HepG2 (cell line): ENCODE data around the gene ESPN. TPM values are rescaled to one million over a fixed set of nuclear protein-coding genes. Genes with fewer than 3 reads are reported as not detected.
A peak's percentile ranks its signal among the peaks of the same experiment; 100 is the strongest.

Experiments used
- ATAC-seq: fragments of 200-7000 bp; cut with Tn5 transposase; 3 replicates; pipeline ENCODE4 v1.9.1; 2020; ENCODE audit warnings: mild to moderate bottlenecking, moderate library complexity
- BruUV-seq: library from RNA; stranded (reverse); fragments of 400-500 nt; replicated peaks from 2 replicates; lab custom pipeline; 2021; lab: Mats Ljungman, UMichigan
- CTCF ChIA-PET: fragments of 300-600 bp; formaldehyde crosslinking; extraction: SDS; loops from one replicate; lab custom pipeline; 2021; ENCODE audit warnings: low total read pairs, inconsistent platforms, low intra/inter-chr PET ratio; lab: Yijun Ruan, JAX
- POLR2A ChIA-PET: fragments of 350-600 bp; sonication (Branson Sonifier 250); formaldehyde crosslinking; loops from one replicate; lab custom pipeline; 2020; ENCODE audit warnings: antibody characterized with exemption, inconsistent platforms; lab: Yijun Ruan, JAX
- DNase-seq: peaks from one replicate; pipeline ENCODE4 v3.0.0-alpha.2; 2015; ENCODE audit warnings: low spot score
- FAIRE-seq: peaks from 3 replicates; lab custom pipeline; 2011; peaks lifted over from hg19 to GRCh38; lab: Jason Lieb, UNC
- H2AFZ ChIP-seq: one replicate; pipeline ENCODE4 v1.6.1; 2011; ENCODE audit warnings: low read length, inconsistent platforms
- H3K27ac ChIP-seq: fragments of 300-600 bp; 3 replicates; pipeline ENCODE4 v1.8.0; 2011; ENCODE audit warnings: mixed run types, mild to moderate bottlenecking, mixed read lengths, low read length, inconsistent platforms; ENCODE audit not compliant: insufficient read depth; ENCODE audit errors: extremely low read length
- H3K27me3 ChIP-seq, 2 experiments: fragments of 200-600 bp in 1 of 2; 2 replicates in 1 of 2; 3 replicates in 1 of 2; pipeline versions ENCODE4 v1.6.0 to v1.8.0; 2011; ENCODE audit warnings: low read length in 2 of 2, mild to moderate bottlenecking in 2 of 2, moderate library complexity in 2 of 2, inconsistent platforms in 1 of 2; ENCODE audit not compliant: insufficient read depth in 2 of 2, control insufficient read depth in 1 of 2
- H3K36me3 ChIP-seq, 2 experiments: fragments of 200-600 bp in 1 of 2; replicated peaks in 1 of 2; 2 replicates in 1 of 2; 3 replicates in 1 of 2; pipeline versions ENCODE4 v1.5.1 to v1.8.0; 2011; ENCODE audit warnings: low read length in 2 of 2, inconsistent platforms in 1 of 2; ENCODE audit not compliant: insufficient read depth in 2 of 2, control insufficient read depth in 1 of 2
- H3K4me1 ChIP-seq: 2 replicates; pipeline ENCODE4 v1.5.1; 2012; ENCODE audit warnings: low read length, inconsistent platforms; ENCODE audit not compliant: insufficient read depth
- H3K4me2 ChIP-seq: 2 replicates; pipeline ENCODE4 v1.6.0; 2011; ENCODE audit warnings: low read depth, low read length, inconsistent platforms
- H3K4me3 ChIP-seq, 3 experiments: fragments of 200-600 bp in 1 of 3; sonication (generic), shearing (Covaris generic) in 1 of 3; replicated peaks in 1 of 3; 2 replicates each; pipeline ENCODE4 v1.5.1; 2011 to 2016; ENCODE audit warnings: low read length in 3 of 3, inconsistent platforms in 2 of 3, low read depth in 2 of 3, mild to moderate bottlenecking in 2 of 3, control low read depth in 1 of 3, mixed read lengths in 1 of 3; ENCODE audit not compliant: insufficient read depth in 1 of 3
- H3K79me2 ChIP-seq: one replicate; pipeline ENCODE4 v1.6.1; 2011; ENCODE audit warnings: low read length, inconsistent platforms; ENCODE audit not compliant: insufficient read depth
- H3K9ac ChIP-seq: 2 replicates; pipeline ENCODE4 v1.6.0; 2011; ENCODE audit warnings: mild to moderate bottlenecking, low read depth, low read length, inconsistent platforms; ENCODE audit not compliant: insufficient read depth
- H3K9me3 ChIP-seq: 2 replicates; pipeline ENCODE4 v1.5.1; 2012; ENCODE audit warnings: mild to moderate bottlenecking, low read length
- H4K20me1 ChIP-seq: 2 replicates; pipeline ENCODE4 v1.6.0; 2011; ENCODE audit warnings: inconsistent platforms, mild to moderate bottlenecking, low read length, moderate library complexity; ENCODE audit not compliant: insufficient read depth
- AGO1 ChIP-seq: fragments of 200-400 bp; formaldehyde crosslinking; IDR thresholded peaks from 2 replicates; pipeline ENCODE4 v1.6.1; 2017; ENCODE audit warnings: mild to moderate bottlenecking, low read depth, low read length, moderate library complexity; ENCODE audit not compliant: poor library complexity, severe bottlenecking
- CBX1 ChIP-seq: IDR thresholded peaks from one replicate; pipeline ENCODE4 v1.6.1; 2016; ENCODE audit warnings: antibody characterized with exemption, low read depth
- KAT8 ChIP-seq: IDR thresholded peaks from 2 replicates; pipeline ENCODE4 v1.6.1; 2016; ENCODE audit warnings: missing genetic modification reagents, missing compliant biosample characterization
- RARG ChIP-seq: sonication (generic); formaldehyde crosslinking; IDR thresholded peaks from 2 replicates; pipeline ENCODE4 v1.4.0; 2020; ENCODE audit warnings: low read depth, mild to moderate bottlenecking, missing genetic modification reagents
- SSRP1 ChIP-seq: IDR thresholded peaks from 2 replicates; pipeline ENCODE4 v1.6.1; 2016; ENCODE audit warnings: control low read depth
- STAT5B ChIP-seq: sonication (generic); formaldehyde crosslinking; IDR thresholded peaks from 2 replicates; pipeline ENCODE4 v1.4.0; 2020; ENCODE audit warnings: missing genetic modification reagents
- TBL1XR1 ChIP-seq: fragments of 150-350 bp; IDR thresholded peaks from 2 replicates; pipeline ENCODE4 v1.6.1; 2014; ENCODE audit warnings: borderline replicate concordance, low read length; ENCODE audit not compliant: partially characterized antibody
- ZFP90 ChIP-seq: sonication (generic); formaldehyde crosslinking; IDR thresholded peaks from 2 replicates; pipeline ENCODE4 v1.8.0; 2022; ENCODE audit warnings: missing genetic modification reagents, mild to moderate bottlenecking, inconsistent platforms, borderline replicate concordance
- ZNF234 ChIP-seq: sonication (generic); formaldehyde crosslinking; conservative IDR thresholded peaks from 2 replicates; pipeline ENCODE4 v1.5.1; 2020; ENCODE audit warnings: mild to moderate bottlenecking, missing genetic modification reagents
- ZNF431 ChIP-seq: sonication (generic); formaldehyde crosslinking; IDR thresholded peaks from 2 replicates; pipeline ENCODE4 v1.9.0; 2022; ENCODE audit warnings: missing genetic modification reagents, low read depth, mild to moderate bottlenecking, borderline replicate concordance
- ZNF646 ChIP-seq: sonication (generic); formaldehyde crosslinking; IDR thresholded peaks from 2 replicates; pipeline ENCODE4 v1.9.0; 2021; ENCODE audit warnings: mild to moderate bottlenecking, missing genetic modification reagents
- ZNF775 ChIP-seq: sonication (generic); formaldehyde crosslinking; IDR thresholded peaks from 2 replicates; pipeline ENCODE4 v1.4.0; 2020; ENCODE audit warnings: missing genetic modification reagents, mild to moderate bottlenecking, moderate library complexity, borderline replicate concordance
- whole genome bisulfite sequencing: methylation state at CpG from one replicate; pipeline ENCODE4 v1.1.6; 2017; ENCODE audit warnings: low lambda C conversion rate; 5-methylcytosine and 5-hydroxymethylcytosine counted together
- in situ Hi-C: cut with HindIII; loops from 2 replicates; pipeline ENCODE4 v1.10.0; 2017; ENCODE audit warnings: low pct_unique_long_range_greater_than_20kb; ENCODE audit not compliant: extremely low pct_ligation_motif_present
- intact Hi-C: fragments of 100-400 bp; cut with micrococcal nuclease; formaldehyde crosslinking; loops from one replicate; pipeline ENCODE4 v1.10.0; 2022; ENCODE audit not compliant: unreplicated experiment
- polyA plus RNA-seq, 8 experiments: library from polyadenylated mRNA; depleted of rRNA in 3 of 8; stranded (reverse) in 7 of 8; unstranded in 1 of 8; fragments of >200 nt; fragmentation: Illumina TruSeq in 4 of 8; extraction: Trizol in 4 of 8; gene quantifications; 2 replicates each; pipeline versions ENCODE4 v1.2.1 to v1.2.3, GENCODE V29; 2011 to 2016; ENCODE audit warnings: low read depth in 4 of 8, missing spikeins in 1 of 8, mixed read lengths in 1 of 8; ENCODE audit not compliant: insufficient read depth in 1 of 8
- total RNA-seq, 5 experiments: library from RNA; depleted of rRNA; stranded (reverse); fragments of >200 nt; fragmentation: Illumina TruSeq; extraction: Trizol; gene quantifications; 2 replicates each; pipeline ENCODE4 v1.2.3, GENCODE V29; 2016; ENCODE audit warnings: low read depth in 1 of 5
- TF ChIP-seq, protein P1 (sequence below): sonication (generic); formaldehyde crosslinking; IDR thresholded peaks from 2 replicates; pipeline ENCODE4 v1.5.0; 2020; ENCODE audit warnings: mild to moderate bottlenecking, missing genetic modification reagents
- TF ChIP-seq, protein P2 (sequence below): sonication (generic); formaldehyde crosslinking; IDR thresholded peaks from 2 replicates; pipeline ENCODE4 v1.5.0; 2020; ENCODE audit warnings: missing genetic modification reagents, mild to moderate bottlenecking, borderline replicate concordance

ESPN gene
- total and polyA plus RNA-seq, 2 of the 13 experiments (the other 11 are each of a cell fraction or from before 2014, with no cell fraction given) = 48.6 to 54.2 TPM

GRCh38 chr1:6464915-6465314 is 40.3 kb downstream of the ESPN start:
- Histone ChIP-seq H2AFZ (no peak overlapping the region), H3K79me2 (no peaks in the 10 kb centered on the region), H3K27me3 (no peaks in the 10 kb centered on the region), H3K9me3 (no peaks in the 10 kb centered on the region), H3K4me3 (no peak overlapping the region), H3K4me1 (peaks cover 21% of the 10 kb centered on the region), H3K27ac (no peak overlapping the region), H3K4me2 (no peak overlapping the region), H3K9ac (no peak overlapping the region), H4K20me1 (no peaks in the 10 kb centered on the region; the same call in 1 of the 2 replicates), H3K36me3 (peaks cover 0 to 2% of the 10 kb centered on the region in 2 experiments; a peak in 2 of 5 replicates)
- in situ Hi-C loops = no loop called here
- DNase-seq (no peak), ATAC-seq (peak; percentile 1; the same call in 2 of the 3 replicates), FAIRE-seq (no peak)
- no TSS peak for BruUV-seq
- POLR2A ChIA-PET = no interaction called here
- CTCF ChIA-PET = interaction anchor here (1.1 to 1.7 kb wide), 3 partner anchors 11 to 20 kb away, joined by 3 to 5 read pairs (median 4); no protein-coding TSS in a partner anchor
- 58% methylated on average over 5 of the region's 5 CpGs for WGBS
- intact Hi-C loops = loop anchor here (2.0 kb wide), 1 partner anchor 18 kb away; no protein-coding TSS in a partner anchor
- TF ChIP-seq KAT8 (no peak), ZNF234 (CRISPR knock-in tag) (no peak), RARG (CRISPR knock-in tag) (no peak), SSRP1 (no peak), STAT5B (no peak), AGO1 (peak; percentile 10), ZFP90 (CRISPR knock-in tag) (no peak), ZNF646 (CRISPR knock-in tag) (no peak), ZNF775 (no peak), CBX1 (no peak), ZNF431 (CRISPR knock-in tag) (0 out of 2 replicates have a peak, but pooled peaks have one; percentile 7), TBL1XR1 (no peak)
- TF ChIP-seq, protein P1, sequence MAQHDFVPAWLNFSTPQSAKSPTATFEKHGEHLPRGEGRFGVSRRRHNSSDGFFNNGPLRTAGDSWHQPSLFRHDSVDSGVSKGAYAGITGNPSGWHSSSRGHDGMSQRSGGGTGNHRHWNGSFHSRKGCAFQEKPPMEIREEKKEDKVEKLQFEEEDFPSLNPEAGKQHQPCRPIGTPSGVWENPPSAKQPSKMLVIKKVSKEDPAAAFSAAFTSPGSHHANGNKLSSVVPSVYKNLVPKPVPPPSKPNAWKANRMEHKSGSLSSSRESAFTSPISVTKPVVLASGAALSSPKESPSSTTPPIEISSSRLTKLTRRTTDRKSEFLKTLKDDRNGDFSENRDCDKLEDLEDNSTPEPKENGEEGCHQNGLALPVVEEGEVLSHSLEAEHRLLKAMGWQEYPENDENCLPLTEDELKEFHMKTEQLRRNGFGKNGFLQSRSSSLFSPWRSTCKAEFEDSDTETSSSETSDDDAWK (CRISPR knock-in tag) = no peak
- TF ChIP-seq, protein P2, sequence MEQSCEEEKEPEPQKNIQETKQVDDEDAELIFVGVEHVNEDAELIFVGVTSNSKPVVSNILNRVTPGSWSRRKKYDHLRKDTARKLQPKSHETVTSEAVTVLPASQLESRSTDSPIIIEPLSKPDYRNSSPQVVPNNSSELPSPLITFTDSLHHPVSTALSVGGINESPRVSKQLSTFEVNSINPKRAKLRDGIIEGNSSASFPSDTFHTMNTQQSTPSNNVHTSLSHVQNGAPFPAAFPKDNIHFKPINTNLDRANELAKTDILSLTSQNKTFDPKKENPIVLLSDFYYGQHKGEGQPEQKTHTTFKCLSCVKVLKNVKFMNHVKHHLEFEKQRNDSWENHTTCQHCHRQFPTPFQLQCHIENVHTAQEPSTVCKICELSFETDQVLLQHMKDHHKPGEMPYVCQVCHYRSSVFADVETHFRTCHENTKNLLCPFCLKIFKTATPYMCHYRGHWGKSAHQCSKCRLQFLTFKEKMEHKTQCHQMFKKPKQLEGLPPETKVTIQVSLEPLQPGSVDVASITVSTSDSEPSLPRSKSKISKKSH (CRISPR knock-in tag) = 0 out of 2 replicates have a peak, but pooled peaks have one; percentile 6
